Neural cell (in vitro differentiated cells): ENCODE results near the gene FCRLB.

Source experiments
- CTCF ChIP-seq: fragments of 450-650 bp; IDR thresholded peaks from 2 replicates; pipeline ENCODE4 v1.5.1; 2014; ENCODE audit warnings: antibody characterized with exemption, mild to moderate bottlenecking, moderate library complexity; ENCODE audit not compliant: poor library complexity, severe bottlenecking
- EP300 ChIP-seq: fragments of 450-650 bp; conservative IDR thresholded peaks from 2 replicates; pipeline ENCODE4 v1.6.1; 2014; ENCODE audit warnings: antibody characterized with exemption, mild to moderate bottlenecking, moderate library complexity; ENCODE audit not compliant: poor library complexity, severe bottlenecking
- EZH2 ChIP-seq: fragments of 200-600, 300-800 bp; shearing (Covaris generic), sonication (generic); IDR thresholded peaks from 2 replicates; pipeline ENCODE4 v1.6.1; 2014; ENCODE audit warnings: antibody characterized with exemption, low read length, borderline replicate concordance, mild to moderate bottlenecking; ENCODE audit not compliant: insufficient read depth, poor library complexity, severe bottlenecking
- MXI1 ChIP-seq: fragments of 450-650 bp; conservative IDR thresholded peaks from 2 replicates; pipeline ENCODE4 v1.6.1; 2014; ENCODE audit warnings: antibody characterized with exemption, mild to moderate bottlenecking; ENCODE audit not compliant: poor library complexity, severe bottlenecking
- POLR2AphosphoS5 ChIP-seq: IDR thresholded peaks from 2 replicates; pipeline ENCODE4 v1.6.1; 2012
- RAD21 ChIP-seq: fragments of 450-650 bp; conservative IDR thresholded peaks from 2 replicates; pipeline ENCODE4 v1.6.1; 2014; ENCODE audit warnings: antibody characterized with exemption, mild to moderate bottlenecking, moderate library complexity
- REST ChIP-seq: IDR thresholded peaks from 2 replicates; pipeline ENCODE4 v1.6.1; 2012; ENCODE audit warnings: borderline replicate concordance
- SMC3 ChIP-seq: fragments of 450-650 bp; conservative IDR thresholded peaks from 2 replicates; pipeline ENCODE4 v1.6.1; 2014; ENCODE audit warnings: antibody characterized with exemption, mild to moderate bottlenecking, moderate library complexity; ENCODE audit not compliant: poor library complexity
- TAF1 ChIP-seq: IDR thresholded peaks from 2 replicates; pipeline ENCODE4 v1.6.1; 2012; ENCODE audit warnings: low read depth

GRCh38 chr1:161719325-161719611, 2.1 kb upstream of the FCRLB start:
- TF ChIP-seq REST (no peak), POLR2AphosphoS5 (no peak), SMC3 (no peak), EP300 (no peak), CTCF (no peak), EZH2 (no peak), RAD21 (no peak), TAF1 (no peak), MXI1 (no peak)
